ENCODE measurements around the gene CST3.

Gene CST3

GRCh38 chr20:23602699-23603098 lies 35.1 kb downstream of the CST3 start:
- no peak for DNase-seq (ENCODE audit: low read depth, low spot score)

GRCh38 chr20:23602241-23602640 lies 35.5 kb downstream of the CST3 start:
- DNase-seq (ENCODE audit: low read depth, low spot score) = no peak

GRCh38 chr20:23601715-23602114 lies 36.0 kb downstream of the CST3 start:
- DNase-seq (ENCODE audit: low read depth, low spot score) = no peak

GRCh38 chr20:23598481-23598880 lies 39.3 kb downstream of the CST3 start:
- DNase-seq (ENCODE audit: low read depth, low spot score) = no peak

GRCh38 chr20:23596579-23597250 lies 41.0 kb downstream of the CST3 start:
- no peak for DNase-seq (ENCODE audit: low read depth, low spot score)

GRCh38 chr20:23595941-23596340 lies 41.8 kb downstream of the CST3 start:
- no peak for DNase-seq (ENCODE audit: low read depth, low spot score)

- DNase-seq (ENCODE audit: low read depth, low spot score) = no peak
Observed at GRCh38 chr20:23588434-23589403, 49.0 kb downstream of the CST3 start.

- DNase-seq (ENCODE audit: low read depth, low spot score) = no peak
Observed at GRCh38 chr20:23587631-23588030, 50.1 kb downstream of the CST3 start.

- DNase-seq (ENCODE audit: low read depth, low spot score) = no peak
Observed at GRCh38 chr20:23586735-23587525, 50.8 kb downstream of the CST3 start.

GRCh38 chr20:23585808-23586734 lies 51.7 kb downstream of the CST3 start:
- DNase-seq (ENCODE audit: low read depth, low spot score) = no peak

- no peak for DNase-seq (ENCODE audit: low read depth, low spot score)
Observed at GRCh38 chr20:23585449-23585807, 52.3 kb downstream of the CST3 start.

GRCh38 chr20:23584434-23585199 lies 53.1 kb downstream of the CST3 start:
- no peak for DNase-seq (ENCODE audit: low read depth, low spot score)

All from iPS DF 19.7 (cell line).